Epithelial cell of prostate (primary cell): ENCODE data around the gene KAT2A.

Experiments used
- DNase-seq: peaks from one replicate; pipeline ENCODE4 v3.0.0-alpha.2; 2011; ENCODE audit warnings: low read depth, low spot score
- H3K27ac ChIP-seq: fragments of 450-650 bp; 2 replicates; pipeline ENCODE4 v1.5.1; 2017; ENCODE audit warnings: mild to moderate bottlenecking

KAT2A gene

GRCh38 chr17:42097691-42098631 lies 23.2 kb downstream of the KAT2A start, which contains the start of gene ZNF385C:
TSS of gene ZNF385C (minus strand) at chr17:42098473. CDS start at chr17:42063056, 35,417 bp downstream.
- no peak for DNase-seq
- no peak within 1 kb of the TSS for H3K27ac ChIP-seq

- no peak overlapping the region for H3K27ac ChIP-seq
- DNase-seq = no peak
Observed at GRCh38 chr17:42096360-42097111, 24.6 kb downstream of the KAT2A start.

GRCh38 chr17:42094375-42095069 lies 26.6 kb downstream of the KAT2A start:
- no peak for DNase-seq

GRCh38 chr17:42092939-42093338 lies 28.2 kb downstream of the KAT2A start:
- no peak for DNase-seq
- no peak overlapping the region for H3K27ac ChIP-seq

More at GRCh38 chr17:42094375-42095069, 26.6 kb downstream of the KAT2A start:
- no peak overlapping the region for H3K27ac ChIP-seq

- DNase-seq = no peak
- H3K27ac ChIP-seq = no peak overlapping the region
Observed at GRCh38 chr17:42090964-42091790, 30.0 kb downstream of the KAT2A start.

- H3K27ac ChIP-seq = no peak overlapping the region
- DNase-seq = no peak
Observed at GRCh38 chr17:42088736-42089135, 32.4 kb downstream of the KAT2A start.

GRCh38 chr17:42087736-42088705 lies 33.1 kb downstream of the KAT2A start:
- no peak overlapping the region for H3K27ac ChIP-seq
- DNase-seq = no peak

- DNase-seq = no peak
- H3K27ac ChIP-seq = no peak overlapping the region
Observed at GRCh38 chr17:42087042-42087701, 34.0 kb downstream of the KAT2A start.

- DNase-seq = no peak
- no peak overlapping the region for H3K27ac ChIP-seq
Observed at GRCh38 chr17:42081516-42082129, 39.5 kb downstream of the KAT2A start.

- H3K27ac ChIP-seq = no peak overlapping the region
- no peak for DNase-seq
Observed at GRCh38 chr17:42079541-42079940, 41.6 kb downstream of the KAT2A start.

- H3K27ac ChIP-seq = no peak overlapping the region
- DNase-seq = no peak
Observed at GRCh38 chr17:42078396-42079043, 42.6 kb downstream of the KAT2A start.

- no peak overlapping the region for H3K27ac ChIP-seq
- DNase-seq = no peak
Observed at GRCh38 chr17:42077755-42078154, 43.4 kb downstream of the KAT2A start.

- no peak for DNase-seq
- H3K27ac ChIP-seq = no peak overlapping the region
Observed at GRCh38 chr17:42076797-42077559, 44.2 kb downstream of the KAT2A start.

- no peak overlapping the region for H3K27ac ChIP-seq
- no peak for DNase-seq
Observed at GRCh38 chr17:42075789-42076188, 45.4 kb downstream of the KAT2A start.

GRCh38 chr17:42072323-42073187 lies 48.6 kb downstream of the KAT2A start:
- DNase-seq = no peak
- H3K27ac ChIP-seq = no peak overlapping the region
